IMR-90 (cell line): ENCODE results near the gene MAGI2.

ENCODE experiments used
- CEBPB ChIP-seq: IDR thresholded peaks from 2 replicates; pipeline ENCODE4 v1.6.1; 2012; ENCODE audit warnings: low read depth, low read length, improper control_type of control experiment
- CTCF ChIP-seq: conservative IDR thresholded peaks from 2 replicates; pipeline ENCODE4 v1.5.1; 2012; ENCODE audit warnings: mild to moderate bottlenecking, low read depth, low read length, improper control_type of control experiment
- ELK1 ChIP-seq: fragments of 150-350 bp; IDR thresholded peaks from 2 replicates; pipeline ENCODE4 v1.6.1; 2016; ENCODE audit warnings: low read depth, mild to moderate bottlenecking, low read length, moderate library complexity, borderline replicate concordance
- MXI1 ChIP-seq: IDR thresholded peaks from 2 replicates; pipeline ENCODE4 v1.6.1; 2012; ENCODE audit warnings: low read depth, mild to moderate bottlenecking, low read length, moderate library complexity, borderline replicate concordance
- NFE2L2 ChIP-seq: fragments of 150-350 bp; IDR thresholded peaks from 2 replicates; pipeline ENCODE4 v1.6.1; 2016; ENCODE audit warnings: low read depth, mild to moderate bottlenecking, low read length
- POLR2A ChIP-seq: IDR thresholded peaks from 2 replicates; pipeline ENCODE4 v1.6.1; 2012; ENCODE audit warnings: mild to moderate bottlenecking, low read depth, low read length
- RAD21 ChIP-seq: IDR thresholded peaks from 2 replicates; pipeline ENCODE4 v1.6.1; 2012; ENCODE audit warnings: low read length, improper control_type of control experiment
- RFX5 ChIP-seq: IDR thresholded peaks from 2 replicates; pipeline ENCODE4 v1.8.0; 2012; ENCODE audit warnings: low read depth, mild to moderate bottlenecking, low read length, moderate library complexity

DNA sequence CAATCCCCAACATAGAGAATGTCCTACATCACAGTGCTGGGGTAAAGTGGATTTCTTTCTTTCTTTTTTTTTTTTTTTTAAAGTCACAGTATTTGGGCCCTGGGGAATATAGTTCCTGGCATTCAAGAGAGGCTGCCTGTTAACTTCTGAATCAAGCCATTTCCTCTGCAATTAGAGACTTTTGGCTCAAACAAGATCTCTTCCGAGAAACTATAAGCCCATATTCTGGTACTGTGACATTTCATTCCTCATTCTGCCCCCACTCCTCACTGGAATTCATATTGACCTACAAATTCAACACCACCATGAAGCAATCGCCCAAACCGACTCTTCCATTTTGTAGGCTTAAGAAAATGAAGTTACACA lies 1467.5 kb downstream of the MAGI2 start:
- TF ChIP-seq CTCF (no peak), RAD21 (no peak), POLR2A (no peak), CEBPB (no peak), NFE2L2 (no peak), MXI1 (no peak), RFX5 (no peak), ELK1 (no peak)
